ENCODE measurements around the gene PNMA3. TPM values are rescaled to one million over a fixed set of nuclear protein-coding genes. Genes with fewer than 3 reads are reported as not detected.

The PNMA3 gene
- 0.12 TPM in 1 of 2 replicates, not detected in the other for total RNA-seq

GRCh38 chrX:153055871-153056749 lies at the start of gene PNMA3:
PNMA3 (plus strand) TSS chrX:153056470; CDS start chrX:153057056, 586 bp downstream.

DNA sequence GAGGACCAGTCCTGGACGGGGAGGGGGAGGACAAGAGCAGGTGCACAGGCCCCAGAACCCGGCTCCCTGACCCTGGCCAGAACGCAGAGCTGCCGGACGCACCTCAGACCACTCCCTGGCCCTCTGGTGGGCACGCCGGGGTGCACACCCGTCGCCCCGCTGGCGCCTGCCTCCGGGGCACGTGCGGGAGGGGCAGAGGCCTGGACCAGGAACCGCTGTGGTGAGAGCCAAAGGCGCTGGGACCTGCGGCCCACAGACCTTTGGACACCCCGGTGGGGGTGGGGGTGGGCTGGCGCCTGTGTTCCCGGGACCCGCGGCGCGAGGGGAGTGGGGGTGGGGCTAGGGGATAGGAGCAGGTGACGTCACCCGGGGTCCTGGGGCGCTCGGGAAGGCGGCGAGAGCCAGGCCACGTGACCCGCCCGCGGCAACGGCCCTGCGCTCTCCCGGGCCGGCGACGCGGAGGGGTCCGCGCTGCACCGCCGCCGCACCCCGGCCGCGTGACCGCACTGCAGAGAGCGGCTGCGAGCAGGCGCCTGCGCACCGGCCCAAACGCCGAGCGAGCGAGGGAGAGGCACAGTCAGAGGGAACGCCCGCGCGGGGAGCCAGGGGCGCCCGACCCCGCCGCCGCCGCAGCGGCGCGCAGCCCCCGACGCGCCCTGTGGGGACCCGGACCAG lies 15.8 kb downstream of the PNMA3 start, which contains the start of gene PNMA6A:
PNMA6A (plus strand) TSS at position 546 of the 675 bp plus-strand sequence. CDS start 609 bp downstream, outside the sequence.

Small RNA genes within 50 kb of the gene (small RNA-seq; reads per million reads assigned to genes)
- not detected for gene AC243428.1

Other genes starting within 250 kb of the PNMA3 start
- 29.9 and 44.4 TPM in 2 replicates for gene CETN2, start 225.7 kb upstream of the PNMA3 start, total RNA-seq
- gene NSDHL, start 225.4 kb upstream of the PNMA3 start, total RNA-seq, result 18.2 and 24.5 TPM in 2 replicates
- gene ZNF185, start 158.4 kb upstream of the PNMA3 start, total RNA-seq, result 7.8 and 14.3 TPM in 2 replicates
- not detected in 2 replicates for gene PNMA5, start 62.4 kb upstream of the PNMA3 start, total RNA-seq
- 2.4 and 4.4 TPM in 2 replicates for gene PNMA6A, start 16.0 kb downstream of the PNMA3 start, total RNA-seq
- gene MAGEA1, start 122.8 kb downstream of the PNMA3 start, total RNA-seq, result not detected in 2 replicates

Data from hair follicle dermal papilla cell (primary cell).